NCI-H345 treated with DMSO at 0.1 percent for 48 hours (cell line): ENCODE measurements around the gene SLC1A5.

Experiments
- DNase-seq: peaks from one replicate; lab custom pipeline; 2025; ENCODE audit not compliant: unreplicated experiment; lab: John Stamatoyannopoulos, UW

The SLC1A5 gene

DNA sequence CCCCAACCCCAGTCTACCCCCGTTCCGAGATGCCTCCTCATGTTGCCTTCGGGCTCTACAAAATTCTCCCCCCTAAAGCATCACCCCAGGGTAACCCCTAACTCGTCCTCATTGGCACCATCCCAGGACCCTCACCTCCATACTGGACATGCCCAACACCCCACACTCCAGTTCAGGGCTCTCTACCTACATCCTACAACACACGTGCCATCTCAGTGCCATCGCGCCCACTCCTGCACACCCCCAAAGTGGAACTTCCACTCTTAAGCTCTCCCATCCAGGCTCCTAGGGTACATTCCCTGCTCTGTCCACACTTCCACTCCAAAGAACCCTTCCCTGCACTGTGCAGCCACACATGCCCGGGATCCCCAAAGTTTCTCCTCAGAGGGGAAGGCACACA, 43.4 kb downstream of the SLC1A5 start:
- no peak for DNase-seq

DNA sequence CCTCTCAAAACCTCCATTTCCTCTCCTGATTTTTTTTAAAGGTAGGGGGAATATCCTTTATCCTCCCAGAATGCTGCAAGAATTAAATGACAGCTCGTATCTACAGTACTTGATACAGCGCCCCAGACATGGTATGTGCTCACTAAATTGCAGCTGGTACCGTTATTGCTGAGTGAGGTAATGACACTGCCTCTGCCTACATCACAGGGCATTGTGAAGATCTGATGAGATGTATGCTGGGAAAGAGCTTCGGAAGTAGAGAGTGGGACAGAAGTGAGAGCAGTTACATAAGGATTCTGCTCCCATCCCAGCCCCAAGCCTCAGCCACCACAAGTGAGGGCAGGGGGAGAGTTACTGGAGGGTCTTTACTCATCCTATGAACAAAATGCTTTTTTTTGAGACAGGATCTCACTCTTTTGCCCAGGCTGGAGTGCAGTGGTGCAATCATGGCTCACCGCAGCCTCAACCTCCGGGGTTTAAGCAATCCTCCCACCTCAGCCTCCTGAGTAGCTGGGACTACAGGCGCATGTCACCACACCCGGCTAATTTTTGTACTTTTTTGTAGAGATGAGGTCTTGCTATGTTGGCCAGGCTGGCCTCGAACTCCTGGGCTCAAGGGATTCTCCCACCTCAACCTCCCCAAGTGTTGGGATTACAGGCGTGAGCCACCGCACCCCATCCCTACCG, 44.2 kb downstream of the SLC1A5 start:
- DNase-seq, result no peak

DNA sequence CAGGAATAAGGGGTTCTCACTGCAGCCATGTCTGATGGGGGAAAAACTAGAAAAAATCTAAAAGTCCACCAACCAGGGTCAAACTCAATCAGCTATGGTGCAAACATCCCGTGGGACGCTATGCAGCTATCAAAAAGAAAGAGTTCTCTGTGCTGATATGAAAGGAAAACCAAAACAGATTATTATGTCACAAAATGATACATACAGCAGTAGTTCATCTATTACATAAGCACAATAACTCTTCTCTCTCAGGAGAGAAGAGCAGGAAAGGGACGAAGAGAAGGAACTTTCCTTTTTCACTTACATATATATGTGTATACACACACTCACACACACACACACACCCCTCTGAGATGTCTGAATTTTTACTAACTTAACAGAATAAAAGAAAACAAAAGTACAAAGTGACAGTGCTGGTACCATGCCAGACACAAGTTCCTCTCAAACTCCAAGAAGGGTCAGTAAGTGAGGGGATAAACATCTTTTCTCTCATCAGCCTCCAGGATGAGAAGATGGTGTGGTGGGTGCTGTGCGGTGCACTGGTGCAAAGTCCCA, 45.4 kb downstream of the SLC1A5 start:
- no peak for DNase-seq

DNA sequence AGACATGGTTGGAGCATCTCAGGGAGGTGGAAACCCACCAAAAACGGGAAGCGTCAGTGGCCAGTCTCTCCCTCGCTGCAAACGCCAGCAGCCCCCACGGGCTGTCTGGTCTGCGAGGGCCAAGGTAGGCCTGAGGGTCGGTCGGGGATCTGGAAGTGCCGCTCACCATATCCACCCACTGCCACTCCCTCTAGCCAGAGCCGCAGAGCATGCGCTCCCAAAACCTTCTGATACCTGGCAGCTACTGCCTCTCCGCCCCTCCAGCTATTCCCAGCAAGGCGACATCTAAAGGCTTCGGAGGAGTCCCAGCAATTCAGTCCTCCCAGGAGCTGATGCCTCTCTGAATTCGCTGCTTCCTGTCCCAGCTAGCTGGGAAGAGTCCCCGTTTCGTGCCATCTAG, 46.9 kb downstream of the SLC1A5 start:
- no peak for DNase-seq

DNA sequence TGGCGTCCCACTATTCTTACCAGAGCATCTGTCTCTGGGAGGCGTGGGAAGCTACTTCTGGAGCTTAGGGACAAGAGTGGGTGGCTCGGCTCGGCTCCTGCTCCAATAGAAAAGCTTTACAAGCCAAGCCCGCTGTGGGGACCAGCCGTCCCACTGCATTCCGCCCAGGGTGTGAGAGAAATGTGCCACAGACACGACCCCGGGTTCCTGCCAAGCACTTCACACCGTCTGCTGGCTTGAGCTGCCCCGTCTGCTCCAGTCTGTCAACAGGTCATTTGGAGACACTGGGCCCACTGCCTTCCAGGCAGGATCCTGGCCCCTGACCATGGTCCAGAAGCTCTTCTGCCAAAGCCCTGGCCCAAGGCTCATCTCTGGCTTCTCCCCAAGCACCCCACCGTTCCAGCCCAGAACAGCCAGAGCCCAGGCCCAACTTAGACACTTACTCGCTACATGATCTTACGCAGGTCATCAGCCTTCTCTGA, 49.1 kb downstream of the SLC1A5 start:
- no peak for DNase-seq

DNA sequence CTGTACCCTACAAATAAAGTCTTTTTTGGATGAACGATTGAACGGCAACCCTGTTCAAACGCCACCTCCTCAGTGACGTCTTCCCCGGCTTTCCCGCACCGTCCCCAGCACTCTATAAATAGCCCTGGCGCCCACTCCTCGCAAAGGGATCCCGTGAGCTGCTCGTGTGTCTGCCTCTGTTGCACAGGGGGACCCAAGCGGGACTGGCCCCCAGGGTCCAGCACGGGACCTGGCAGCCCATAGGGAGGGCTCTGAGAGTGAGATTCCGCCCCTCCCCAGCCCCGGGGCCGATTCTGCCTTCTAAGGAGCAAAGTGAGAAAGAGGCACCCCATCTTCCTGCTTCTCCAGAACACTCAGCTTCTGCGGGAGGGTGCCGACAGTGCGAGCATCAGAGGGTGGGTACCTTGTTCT, 50.6 kb downstream of the SLC1A5 start:
- no peak for DNase-seq

DNA sequence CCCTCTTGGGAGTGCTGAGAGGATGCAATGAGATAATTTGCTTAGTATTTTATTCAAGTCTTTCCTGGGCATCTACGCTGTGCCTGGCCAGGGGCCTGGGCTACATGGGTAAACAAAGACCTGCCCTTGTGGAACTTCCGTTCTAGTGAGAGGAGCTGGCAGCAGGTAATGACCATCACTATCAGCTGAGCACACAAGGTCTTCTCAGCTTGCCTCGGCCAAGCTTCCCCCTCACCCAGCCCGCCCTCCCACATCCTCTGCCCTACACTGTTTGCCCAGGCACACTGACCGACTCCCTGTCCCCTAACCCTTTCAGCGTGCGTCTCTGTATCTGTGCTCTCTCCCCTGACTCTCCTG, 51.1 kb downstream of the SLC1A5 start:
- no peak for DNase-seq

DNA sequence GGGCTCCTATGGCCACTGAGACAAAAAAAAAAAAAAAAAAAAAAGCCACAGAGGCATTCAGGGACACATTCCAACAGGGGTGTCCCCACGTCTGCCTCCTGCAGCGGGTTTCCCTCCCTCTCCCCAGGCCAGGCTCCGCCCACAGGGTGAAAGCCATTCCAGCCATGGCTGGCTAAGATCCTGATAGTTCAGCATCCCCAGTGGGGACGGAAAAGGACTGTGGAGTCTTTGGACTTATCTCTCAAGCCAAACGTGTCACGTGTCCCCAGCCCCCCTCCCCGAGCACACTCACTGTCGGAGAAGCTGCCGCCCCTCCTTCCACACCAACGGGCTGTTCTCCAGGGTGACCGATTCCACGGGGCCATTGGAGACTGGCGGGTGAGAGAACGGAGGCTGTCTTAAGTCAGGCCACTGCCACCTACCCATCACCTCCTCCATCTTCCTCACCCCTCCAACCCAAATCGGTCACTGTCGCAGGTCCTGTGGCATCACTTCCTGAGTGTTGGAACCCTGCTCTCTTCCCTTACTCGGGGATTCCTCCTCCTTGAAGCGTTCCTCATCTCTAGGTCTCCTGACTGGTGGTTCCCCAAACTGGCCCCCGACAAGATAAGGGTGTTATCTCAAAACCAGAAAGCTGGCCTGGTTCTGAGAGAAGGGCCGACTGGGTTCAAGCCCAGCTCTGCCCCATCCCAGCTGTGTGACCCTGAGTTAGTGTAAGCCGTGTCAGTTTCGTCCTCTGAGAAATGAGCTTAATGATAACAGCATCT, 51.7 kb downstream of the SLC1A5 start:
- no peak for DNase-seq

DNA sequence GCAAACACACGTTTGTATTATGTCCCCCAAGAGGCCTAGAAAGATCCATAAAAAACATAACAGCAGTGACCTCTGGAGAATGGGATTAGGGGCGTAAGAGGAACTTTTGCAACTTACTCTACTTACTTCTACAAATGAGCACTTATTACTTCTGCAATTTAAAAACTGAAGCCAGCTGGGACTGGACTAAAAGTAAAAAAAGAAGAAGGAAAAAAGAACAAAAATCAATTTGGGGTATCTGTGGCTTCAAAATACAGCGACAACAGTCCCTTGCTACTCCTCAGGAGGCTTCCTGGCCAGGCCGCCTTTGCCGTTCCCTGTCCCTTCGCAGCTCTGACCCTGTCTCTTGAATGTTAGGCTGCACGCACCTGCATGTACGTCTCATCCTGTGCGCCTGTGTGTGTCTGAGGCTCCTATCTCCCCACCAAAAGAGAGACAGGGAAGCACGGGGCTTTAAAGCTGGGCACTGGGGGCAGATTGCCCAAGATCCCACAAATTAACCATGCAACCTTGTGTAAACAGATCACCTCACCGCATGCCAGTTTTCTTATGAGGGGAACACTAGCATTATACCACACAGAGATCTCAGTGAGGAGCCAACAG, 54.6 kb downstream of the SLC1A5 start:
- DNase-seq, result no peak

DNA sequence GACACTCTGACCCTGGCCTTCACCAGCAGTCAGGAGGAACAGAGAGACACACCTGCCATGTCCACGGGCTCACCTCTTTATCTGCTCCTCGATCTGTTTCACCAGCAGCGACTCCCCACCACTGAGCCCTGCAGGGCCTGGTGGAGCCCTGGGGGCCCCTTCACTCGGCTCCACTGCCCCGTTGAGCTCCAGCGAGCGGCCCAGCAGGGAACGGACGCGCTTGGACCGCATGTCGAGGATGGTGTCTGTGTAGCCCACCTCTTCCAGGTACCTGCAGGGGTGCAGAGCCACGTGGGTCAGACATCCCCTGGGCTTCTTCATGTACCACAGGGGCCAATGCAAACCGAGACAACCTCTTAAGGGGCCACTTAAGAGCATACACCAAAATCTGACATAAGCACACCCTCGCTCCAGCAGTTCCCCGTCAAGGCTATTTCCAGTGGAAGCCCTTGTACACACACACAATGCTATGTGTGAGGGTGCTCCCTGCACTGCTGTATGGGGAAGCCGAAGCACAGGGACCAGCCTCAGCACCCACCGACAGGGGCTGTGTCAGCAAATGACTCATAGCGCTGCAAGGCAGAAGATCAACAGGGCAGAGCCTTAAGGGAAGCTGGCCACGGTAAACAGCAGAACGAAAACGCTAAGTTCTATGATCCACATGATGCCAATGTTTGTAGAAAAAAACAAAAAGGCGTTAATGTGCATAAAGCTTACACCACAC, 55.3 kb downstream of the SLC1A5 start:
- no peak for DNase-seq

DNA sequence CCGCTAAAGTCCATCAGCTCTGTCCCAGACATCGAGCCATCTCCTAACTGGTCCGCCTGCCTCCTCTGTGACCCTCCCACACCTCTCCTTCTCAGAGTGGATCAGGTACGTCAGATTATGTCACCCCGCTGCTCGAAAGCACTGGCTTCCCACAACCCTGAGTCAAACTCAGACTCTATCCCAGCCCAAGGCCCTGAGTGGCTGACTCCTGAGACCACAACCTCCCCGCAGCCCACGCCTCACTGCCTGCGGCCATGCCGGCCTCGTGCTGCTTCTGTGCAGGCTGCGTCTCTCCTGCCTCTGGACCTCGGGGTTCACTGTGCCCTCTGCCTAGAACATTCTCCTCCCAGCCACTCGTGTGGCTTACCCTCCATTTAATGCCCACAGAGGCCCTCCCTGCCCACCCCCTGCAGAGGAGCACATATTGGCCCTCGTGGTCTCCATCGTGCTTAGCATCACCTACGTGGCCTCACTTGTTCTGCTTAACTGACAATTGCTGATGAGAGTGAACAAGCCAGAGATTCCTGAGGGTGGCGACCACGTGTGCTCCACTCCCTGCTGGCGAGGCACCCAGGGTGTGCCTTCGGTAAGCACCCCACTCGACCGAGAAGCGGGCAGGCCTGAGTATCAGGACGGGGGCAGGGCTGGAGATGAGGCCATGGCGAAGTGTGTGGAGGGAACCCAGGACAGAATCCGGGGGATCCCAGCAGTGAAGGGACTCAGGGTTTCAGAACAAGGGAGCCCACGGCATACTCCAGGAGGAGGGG, 56.0 kb downstream of the SLC1A5 start:
- DNase-seq, result no peak

DNA sequence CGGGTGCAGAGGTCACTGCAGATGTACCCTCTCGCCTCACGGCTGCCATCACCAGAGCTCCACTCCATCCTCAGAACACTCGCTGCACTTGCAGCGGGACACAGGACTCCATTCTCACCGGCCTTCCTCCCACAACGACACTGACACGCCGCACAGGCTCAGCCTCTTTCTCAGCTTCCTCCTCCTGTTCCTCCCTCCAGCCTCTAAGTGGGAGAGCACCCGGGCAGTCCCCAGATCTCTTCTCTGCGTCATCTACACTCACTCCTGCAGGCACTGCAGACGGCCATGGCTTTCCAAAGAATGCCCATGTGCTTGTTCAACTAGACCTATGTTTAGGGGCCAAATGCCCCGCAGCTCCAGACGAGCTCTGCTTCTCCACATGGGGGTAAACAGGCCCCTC, 56.8 kb downstream of the SLC1A5 start:
- no peak for DNase-seq

DNA sequence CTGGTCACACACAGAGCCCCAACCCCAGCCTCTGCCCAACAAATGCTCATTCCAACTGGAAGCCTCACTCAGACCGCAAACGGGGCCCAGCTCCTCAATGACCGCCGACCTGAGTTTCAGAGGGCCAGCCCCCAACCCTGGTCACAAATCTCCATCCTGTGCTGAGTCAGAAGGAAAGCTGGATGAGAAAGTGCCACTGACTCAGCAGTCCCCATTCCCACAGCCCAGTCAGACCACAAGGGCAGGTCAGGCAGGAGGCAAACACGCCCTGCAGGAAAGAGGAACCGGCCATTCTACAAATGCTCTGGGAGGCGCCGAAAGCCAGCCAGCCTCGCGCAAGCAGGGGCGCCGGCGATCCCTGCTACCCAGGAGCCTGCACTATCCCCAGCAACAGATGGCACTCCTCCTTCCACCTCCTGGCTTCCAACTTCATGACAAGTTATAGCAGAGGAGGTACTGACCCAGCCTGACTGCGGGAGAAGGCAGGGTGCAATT, 57.3 kb downstream of the SLC1A5 start:
- no peak for DNase-seq

DNA sequence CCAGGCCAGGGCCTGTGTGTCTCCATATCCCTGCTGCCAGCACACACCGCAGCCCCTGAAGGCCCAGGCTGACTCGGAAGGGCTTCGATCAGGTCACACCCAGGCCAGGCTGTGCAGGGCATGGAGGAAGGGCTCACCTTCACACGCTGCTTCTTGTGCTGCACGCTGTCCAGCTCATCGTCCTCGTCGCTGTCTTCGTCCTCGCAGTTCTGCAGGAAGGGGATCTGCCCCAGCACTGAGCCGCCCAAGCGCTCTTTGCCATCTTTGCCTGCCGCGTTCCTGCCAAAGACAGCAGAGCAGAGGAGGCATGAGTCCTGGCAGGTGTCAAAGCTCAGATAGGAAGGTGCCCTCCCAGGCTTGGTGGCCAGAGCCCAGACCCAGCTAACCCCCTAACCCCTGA, 57.8 kb downstream of the SLC1A5 start:
- no peak for DNase-seq

DNA sequence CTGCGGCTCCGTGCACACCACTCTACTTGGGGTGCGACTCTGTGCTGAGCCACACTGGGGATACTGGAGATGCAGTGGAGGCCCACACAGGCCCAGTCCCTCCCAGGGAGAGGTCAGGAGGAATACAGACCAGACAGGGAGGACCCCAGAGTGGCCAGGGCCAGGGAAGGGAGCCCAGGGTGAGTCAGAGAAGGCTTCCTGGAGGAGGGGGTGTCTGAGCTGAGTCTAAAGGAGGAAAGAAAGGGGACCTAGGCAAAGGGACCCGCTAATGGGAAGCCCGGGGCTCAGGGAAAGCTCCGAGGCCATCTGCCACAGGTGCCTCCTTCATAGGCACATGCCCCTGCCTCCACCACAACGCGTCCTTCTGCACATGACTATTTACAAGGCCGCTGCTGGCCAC, 58.2 kb downstream of the SLC1A5 start:
- no peak for DNase-seq

DNA sequence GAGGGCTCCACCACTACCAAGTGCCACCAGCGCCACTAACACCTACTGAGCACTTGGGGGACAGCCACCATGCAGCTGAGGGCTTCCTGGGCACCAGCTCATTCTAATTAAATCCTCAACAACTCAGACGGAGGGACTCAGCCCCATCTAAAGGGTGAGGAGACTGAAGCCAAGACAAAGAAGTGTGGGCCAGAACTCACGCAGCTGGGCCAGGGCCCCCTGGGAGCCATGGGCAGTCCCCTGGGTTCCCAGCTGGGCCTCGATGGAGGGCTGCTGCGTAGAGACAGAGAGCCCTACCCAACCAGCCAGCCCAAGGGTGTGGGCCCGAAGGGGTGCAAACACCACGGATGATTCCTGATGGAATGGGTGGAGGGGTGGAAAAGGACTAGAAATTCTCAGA, 58.7 kb downstream of the SLC1A5 start:
- DNase-seq, result no peak

DNA sequence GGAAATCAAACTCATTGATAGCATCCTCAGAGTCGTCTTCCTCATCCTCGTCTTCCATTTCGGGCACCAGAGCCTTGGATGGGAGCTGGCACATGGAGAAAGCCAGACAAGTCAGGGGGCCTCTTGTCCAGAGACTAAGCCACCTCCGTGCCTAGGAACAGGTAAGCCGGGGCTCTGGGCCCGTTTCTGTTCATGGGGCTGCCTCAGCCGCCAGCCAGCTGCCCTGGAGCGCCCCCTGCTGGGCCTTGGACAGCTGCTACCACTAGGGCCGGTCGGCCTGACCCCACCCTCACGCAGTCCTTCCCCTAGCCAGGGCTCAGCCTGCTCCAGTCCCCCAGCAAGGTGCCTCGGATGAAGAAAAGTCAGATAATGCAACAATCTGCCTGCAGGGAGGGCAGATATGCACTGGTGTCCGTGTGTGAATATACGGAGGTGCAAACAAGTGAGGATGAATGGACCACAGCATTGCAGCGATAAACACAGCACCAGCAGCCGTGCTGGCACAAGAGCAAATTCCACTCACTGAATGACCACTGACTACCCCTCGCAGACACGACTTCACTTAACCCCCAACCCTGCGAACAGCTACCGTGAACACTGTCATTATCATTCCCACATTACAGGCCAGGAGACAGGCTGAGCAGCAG, 59.6 kb downstream of the SLC1A5 start:
- DNase-seq, result no peak

DNA sequence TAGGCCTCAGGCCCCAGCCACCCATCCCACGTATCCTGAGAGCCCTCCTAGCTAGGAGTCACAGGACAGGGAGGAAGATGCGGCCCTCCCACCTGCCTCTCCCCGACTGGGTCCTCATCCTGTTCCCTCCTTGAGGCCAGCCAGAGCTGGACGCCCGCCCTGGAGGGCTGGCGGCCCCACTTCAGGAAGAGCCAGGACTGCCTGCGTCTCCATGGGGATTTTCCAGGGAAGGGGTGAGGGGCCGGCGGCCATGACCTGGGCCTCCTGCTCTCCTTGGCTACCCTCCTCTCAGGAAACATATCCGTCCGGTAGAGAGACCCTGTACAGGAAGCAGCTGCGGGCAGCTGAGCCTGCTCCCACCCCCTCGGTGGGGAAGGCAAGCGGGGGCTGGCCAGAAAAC, 60.2 kb downstream of the SLC1A5 start:
- no peak for DNase-seq

DNA sequence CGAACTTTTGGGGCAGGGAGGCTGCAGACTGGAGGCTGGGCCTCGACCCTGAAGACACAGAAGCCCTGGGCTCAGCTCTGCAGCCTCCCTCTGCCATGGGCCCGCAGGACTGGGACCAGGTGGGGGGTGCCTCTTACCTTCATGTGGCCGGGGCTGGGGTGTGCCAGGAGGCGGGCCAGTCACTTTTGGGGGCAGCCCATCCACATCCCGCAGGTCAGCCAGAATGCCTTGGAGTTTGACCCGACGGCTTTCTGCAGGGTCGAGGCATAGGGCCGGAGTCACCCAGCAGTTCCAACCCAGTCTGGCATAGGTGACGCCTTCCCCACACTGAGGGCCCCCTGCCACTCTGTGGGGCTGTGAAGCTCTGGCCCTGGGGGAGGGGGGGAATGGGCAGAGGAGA, 60.6 kb downstream of the SLC1A5 start:
- no peak for DNase-seq

DNA sequence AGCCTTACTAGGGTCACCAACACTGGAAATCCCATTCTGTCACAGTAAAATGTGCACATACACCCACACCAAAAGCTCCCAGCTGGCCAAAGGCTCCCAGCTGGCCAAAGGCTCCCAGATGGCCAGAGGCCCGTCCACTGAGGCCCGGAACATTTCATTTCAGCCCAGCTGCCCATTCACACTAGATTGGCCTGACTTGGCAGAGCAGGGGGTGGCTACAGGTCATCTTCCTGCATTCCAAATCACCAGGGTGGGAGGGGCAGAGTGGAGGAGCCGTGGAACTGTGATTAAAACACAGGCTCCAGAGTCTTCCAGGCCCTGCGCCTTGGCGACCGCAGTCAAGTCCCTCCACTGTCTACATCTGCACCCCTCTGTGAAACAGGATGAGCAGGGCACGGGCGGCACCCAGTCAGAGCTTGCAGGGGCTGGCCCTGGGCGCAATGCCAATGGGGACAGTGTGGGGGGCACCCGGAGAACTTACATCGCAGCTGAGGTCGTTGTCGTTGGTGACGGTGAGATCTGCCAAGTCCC, 61.4 kb downstream of the SLC1A5 start:
- no peak for DNase-seq
